GM12873 (cell line): ENCODE results near the gene PFKP.

Experiments
- CTCF ChIP-seq: IDR thresholded peaks from 2 replicates; pipeline ENCODE4 v1.5.1; 2012; ENCODE audit warnings: low read depth, mild to moderate bottlenecking, moderate library complexity, low read length, control low read depth; ENCODE audit not compliant: insufficient read depth; ENCODE audit errors: missing control alignments

Gene PFKP

GRCh38 chr10:3037182-3037581 lies 30.2 kb upstream of the PFKP start:
- TF ChIP-seq CTCF, result no peak

- no peak for TF ChIP-seq CTCF
Observed at GRCh38 chr10:3040069-3040468, 27.3 kb upstream of the PFKP start.

DNA sequence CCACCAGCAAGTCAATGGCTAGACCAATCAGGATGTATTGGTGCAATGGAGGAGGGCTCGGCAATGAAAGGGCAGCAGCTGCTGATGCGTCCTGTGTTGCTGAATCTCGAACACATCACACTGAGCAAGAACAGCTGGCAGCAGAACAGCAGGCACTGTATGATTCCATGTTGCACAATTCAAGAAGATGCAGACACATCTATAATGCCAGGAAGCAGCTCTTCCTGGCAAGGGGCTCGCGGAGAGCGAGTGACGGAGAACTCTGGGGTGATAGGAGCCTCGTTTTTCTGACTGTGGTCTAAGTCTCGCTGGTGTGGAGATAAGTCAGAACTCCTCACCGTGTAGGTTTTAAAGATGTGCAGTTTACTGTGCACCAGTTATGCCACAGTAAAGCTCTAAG lies 24.8 kb upstream of the PFKP start:
- TF ChIP-seq CTCF, result no peak

GRCh38 chr10:3043512-3044368 lies 23.6 kb upstream of the PFKP start:
- peak; percentile 76 for TF ChIP-seq CTCF

DNA sequence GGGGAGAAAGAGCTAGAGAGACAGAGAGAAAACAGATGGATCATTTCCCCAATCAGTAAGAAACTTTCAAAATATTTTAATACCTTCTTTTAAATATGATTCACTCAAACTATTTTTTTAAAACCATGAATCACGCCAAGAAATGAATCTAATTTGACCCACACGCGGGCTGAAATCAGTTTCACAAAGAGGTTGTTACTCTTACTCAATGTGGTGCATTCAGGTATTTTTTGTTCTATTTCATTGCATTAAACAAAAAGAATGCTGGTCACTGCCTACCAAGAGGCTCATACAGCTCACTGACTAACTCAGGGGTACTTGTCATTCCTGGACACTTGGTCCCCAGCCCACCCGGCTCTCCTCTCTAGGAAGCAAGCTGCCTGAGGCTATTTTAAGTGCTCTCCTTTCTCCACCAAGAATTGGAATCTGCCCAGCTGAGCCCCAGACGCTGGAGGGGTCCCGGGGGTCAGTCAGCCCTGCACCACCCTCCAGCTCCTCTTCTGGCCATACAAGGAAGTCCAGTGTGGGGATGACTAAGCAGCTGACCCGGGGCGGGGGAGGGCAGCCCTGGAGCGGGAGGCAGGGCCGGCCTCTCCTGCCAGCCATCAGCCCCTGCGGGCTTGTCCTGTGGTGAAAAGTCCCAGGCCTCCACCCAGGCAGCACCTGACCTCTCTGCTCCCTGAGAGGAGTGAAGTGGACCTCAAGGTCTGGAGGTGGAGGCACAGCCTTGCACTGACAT lies 21.7 kb upstream of the PFKP start:
- no peak for TF ChIP-seq CTCF

GRCh38 chr10:3046210-3046779 lies 21.1 kb upstream of the PFKP start:
- no peak for TF ChIP-seq CTCF

DNA sequence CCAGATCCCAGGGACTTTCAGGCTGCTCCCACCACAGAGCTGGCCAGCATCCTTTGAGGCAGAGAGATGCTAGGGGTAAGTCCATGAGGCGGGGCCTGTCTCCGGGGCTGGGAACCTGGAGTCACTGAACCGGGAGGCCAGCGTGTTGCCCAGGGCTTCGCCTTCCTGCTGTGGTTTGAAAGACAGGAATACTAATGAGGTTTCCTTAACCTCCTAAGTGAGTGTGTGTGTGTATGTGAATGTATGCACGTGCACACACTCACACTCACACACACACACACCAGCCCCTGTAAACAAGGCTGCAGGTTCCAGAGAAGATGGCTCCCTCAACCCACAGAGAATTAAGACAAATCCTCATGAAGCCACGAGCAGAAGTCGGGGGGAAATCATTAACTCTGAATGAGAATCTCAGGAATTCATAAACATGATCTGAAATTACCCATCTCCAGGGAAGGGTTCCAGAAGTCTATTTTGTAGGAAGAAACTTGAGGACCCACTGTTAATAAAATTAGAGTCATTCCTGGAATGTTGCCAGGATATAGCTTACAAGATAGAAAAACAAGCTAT lies 20.3 kb upstream of the PFKP start:
- TF ChIP-seq CTCF, result no peak
